Erythroblast (primary cell): ENCODE data around the gene SLC9A5.

ENCODE experiments used
- GATA1 ChIP-seq: IDR thresholded peaks from 2 replicates; pipeline ENCODE4 v1.6.1; 2011; ENCODE audit warnings: low read depth, mild to moderate bottlenecking, control low read depth, low read length, moderate library complexity
- POLR2A ChIP-seq: IDR thresholded peaks from 2 replicates; pipeline ENCODE4 v1.6.1; 2011; ENCODE audit warnings: mild to moderate bottlenecking, low read length

DNA sequence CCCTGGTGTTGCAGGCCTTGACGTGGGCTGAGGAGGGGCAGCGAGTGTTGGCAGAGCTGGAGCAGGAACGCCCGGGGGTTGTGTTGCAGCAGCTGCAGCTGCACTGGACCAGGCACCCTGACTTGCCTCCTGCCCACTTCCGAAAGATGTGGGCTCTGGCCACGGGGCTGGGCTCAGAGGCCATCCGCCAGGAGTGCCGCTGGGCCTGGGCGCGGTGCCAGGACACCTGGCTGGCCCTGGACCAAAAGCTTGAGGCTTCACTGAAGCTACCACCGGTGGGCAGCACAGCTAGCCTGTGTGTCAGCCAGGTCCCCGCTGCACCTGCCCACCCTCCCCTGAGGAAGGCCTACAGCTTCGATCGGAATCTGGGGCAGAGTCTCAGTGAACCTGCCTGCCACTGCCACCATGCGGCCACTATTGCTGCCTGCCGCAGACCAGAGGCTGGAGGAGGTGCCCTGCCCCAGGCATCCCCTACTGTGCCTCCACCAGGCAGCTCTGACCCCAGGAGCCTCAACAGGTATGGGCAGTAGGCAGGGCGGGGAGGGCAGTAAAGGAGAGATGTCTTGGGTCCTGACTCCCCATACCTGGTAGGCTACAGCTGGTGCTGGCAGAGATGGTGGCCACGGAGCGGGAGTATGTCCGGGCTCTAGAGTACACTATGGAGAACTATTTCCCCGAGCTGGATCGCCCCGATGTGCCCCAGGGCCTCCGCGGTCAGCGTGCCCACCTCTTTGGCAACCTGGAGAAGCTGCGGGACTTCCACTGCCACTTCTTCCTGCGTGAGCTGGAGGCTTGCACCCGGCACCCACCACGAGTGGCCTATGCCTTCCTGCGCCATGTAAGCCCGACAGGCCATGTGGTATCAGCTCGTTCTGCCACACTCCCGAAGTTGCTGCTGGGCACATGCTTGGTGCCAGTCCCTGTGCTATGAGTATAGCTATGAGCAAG lies 36.2 kb downstream of the SLC9A5 start:
- TF ChIP-seq POLR2A: no peak
- TF ChIP-seq GATA1: no peak
